ENCODE measurements around the gene TMED7. TPM values are rescaled to one million over a fixed set of nuclear protein-coding genes. Genes with fewer than 3 reads are reported as not detected.

Gene TMED7
- total RNA-seq, 1 donor from 2014 or later: 66.7 TPM

DNA sequence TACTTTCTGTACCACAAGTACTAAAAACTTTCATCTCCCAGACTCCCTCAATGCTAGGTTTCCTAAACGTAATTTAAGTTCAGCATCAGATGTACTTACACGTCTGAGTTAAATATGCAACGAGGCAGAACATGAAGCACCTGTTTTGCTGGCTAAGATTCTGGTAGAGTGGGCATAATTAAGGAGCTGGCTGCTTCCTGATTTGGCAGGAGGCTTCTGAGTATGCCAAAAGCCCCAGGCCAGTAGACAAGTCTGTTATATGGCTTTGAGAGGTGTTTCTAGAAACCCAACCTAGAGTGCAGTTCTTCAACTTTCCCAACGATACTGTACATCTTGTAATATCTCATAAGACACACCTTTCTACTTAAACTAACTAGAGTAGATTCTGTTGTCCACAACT, 37.2 kb downstream of the TMED7 start:
- intact Hi-C loops (cut with micrococcal nuclease): no loop called here
- no peak for DNase-seq
- ATAC-seq: peak; percentile 10

DNA sequence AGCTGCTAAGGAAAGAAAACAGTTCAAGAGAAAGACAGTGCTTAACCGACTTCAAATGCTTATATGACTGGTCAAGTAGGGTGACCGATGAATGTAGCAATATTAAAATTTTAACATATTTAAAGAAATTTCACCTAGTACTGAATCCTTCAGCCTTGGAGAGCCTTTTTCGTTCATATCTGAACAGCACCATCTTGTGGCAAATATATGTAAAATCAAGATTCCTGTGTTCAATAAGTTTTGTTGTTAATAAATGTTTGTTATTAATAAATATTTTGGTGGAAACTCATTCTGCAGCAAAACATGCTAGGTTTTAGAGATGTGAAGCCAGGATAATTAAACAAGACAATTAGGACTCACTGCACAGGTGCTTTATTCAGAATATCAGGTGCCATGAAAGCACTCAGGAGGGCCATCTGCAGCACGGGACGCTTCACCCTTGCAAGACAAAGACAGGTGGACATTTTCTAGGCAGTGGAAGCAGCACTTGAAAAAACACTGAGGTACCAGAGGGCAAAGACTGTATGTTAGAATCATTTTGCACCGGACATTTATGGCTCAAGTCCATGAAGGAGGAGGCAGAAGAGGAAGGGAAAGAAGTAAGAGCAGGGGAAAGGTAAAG, 39.2 kb downstream of the TMED7 start:
- ATAC-seq (peak; percentile 32), DNase-seq (no peak)
- intact Hi-C loops (cut with micrococcal nuclease): loop anchor here (2.0 kb wide), 1 partner anchor 278 kb away; no protein-coding TSS in a partner anchor

DNA sequence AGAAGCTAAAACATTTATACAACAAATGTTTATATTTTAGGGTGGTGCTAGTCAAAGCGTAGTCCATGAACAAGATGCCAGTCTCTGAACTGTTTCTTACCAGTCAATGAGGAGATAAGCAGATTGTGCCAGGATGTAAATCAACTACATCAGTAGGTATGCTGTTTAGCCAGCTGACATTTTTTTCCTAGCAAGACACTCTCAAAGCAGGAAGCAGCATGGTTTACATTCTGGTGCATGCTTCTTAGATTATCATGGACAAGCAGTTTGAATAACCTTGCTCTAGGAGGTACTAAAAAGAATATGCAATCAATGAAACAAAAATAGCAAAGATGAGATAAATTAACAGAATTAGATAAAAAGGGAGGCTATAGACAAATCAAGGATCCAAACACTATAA, 40.6 kb downstream of the TMED7 start:
- ATAC-seq (no peak), DNase-seq (no peak)
- intact Hi-C loops (cut with micrococcal nuclease): no loop called here

DNA sequence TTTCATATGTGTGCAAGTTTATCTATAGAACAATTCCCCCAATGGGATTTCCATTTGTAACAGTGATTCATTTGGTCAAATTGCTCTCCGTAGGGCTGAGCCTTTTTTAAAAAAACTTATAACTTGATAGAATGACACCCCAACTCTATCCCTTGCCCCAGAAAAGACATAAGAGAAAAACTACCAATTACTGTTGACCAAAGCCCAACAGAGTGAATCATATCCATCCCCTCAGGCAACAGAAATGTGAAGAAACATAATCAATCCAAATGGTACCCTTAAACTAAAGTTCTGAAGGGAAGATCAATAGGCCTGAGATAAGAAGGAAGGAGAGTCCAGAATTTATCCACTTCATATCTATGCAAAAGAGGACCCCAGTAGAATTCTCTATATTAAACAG, 41.3 kb downstream of the TMED7 start:
- intact Hi-C loops (cut with micrococcal nuclease): no loop called here
- no peak for ATAC-seq
- no peak for DNase-seq

DNA sequence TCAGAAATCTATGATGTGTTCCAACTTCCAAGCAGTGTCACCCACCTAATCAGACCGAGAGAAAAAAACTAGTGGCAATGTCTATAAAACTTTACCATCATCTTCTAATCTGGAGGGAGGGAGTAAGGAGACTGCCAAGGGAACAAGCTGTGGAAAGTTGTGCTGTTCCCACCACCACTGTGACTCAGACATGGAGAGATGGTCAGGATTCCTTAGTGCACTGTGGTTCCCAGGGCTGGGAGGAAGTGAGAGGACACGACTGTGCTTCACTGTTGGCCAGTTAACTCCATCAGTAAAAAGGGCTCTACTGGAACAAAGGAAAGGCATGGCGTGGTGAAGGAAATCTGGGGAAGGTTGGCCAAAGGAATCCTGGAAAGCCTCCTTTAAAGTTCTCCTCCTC, 42.4 kb downstream of the TMED7 start:
- ATAC-seq (peak; percentile 25), DNase-seq (no peak)
- intact Hi-C loops (cut with micrococcal nuclease): no loop called here

DNA sequence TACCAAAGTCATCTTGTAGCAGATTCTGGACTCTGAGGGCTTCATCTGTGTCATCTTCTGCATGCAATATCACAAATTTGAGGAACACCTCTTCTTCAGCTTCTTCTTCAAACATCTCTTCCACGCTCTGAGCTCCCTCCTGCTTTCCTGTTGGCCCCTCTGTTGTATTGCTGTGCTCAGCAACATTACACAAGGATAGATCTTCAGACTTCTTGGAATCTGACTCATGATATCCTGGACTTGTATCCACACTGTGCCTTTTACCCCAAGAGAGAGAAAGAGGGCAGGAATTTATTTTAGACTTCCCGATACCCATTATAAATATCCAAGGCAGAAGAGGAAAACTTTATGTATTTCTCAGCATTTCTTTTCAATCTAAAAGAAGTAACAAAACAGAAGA, 44.9 kb downstream of the TMED7 start:
- no peak for DNase-seq
- no peak for ATAC-seq
- intact Hi-C loops (cut with micrococcal nuclease): no loop called here

DNA sequence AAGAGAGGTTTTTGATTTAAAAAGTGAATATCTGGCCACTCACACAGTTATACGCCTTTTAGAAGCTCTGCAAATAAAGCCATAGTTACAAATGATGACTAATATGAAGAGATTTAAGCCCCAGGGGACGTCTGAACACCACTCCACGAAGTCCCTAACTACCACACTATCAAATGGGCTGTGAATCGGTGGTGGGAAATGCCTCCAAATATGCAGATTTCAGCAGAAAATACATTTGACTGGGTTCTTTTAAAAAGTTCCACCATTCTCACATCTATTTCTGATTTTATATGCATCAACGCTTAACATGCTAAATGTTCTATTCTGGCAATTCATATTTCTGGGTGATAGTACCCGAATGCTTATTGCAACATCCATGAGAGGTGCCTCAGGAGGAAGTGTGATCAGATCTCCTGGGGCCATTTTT, 46.1 kb downstream of the TMED7 start:
- DNase-seq (no peak), ATAC-seq (no peak)
- intact Hi-C loops (cut with micrococcal nuclease): no loop called here

DNA sequence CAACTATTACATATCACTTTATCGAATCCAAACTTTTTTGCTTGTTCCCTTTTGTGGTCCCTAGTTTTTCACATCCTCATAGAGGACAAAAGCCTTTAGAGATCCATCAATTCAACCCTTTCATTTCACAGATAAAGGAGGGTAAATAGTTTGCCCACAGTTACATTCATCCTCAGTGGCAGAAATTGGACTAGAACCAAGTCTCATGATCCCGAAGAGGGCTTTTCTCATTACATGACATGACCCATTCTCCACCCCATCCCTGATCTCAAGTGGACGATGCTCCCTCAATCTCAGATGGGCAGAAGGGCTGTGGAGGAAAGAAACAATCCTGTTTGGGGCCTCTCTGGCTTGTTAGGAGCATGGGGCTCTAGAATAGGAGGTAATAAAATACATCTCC, 46.6 kb downstream of the TMED7 start:
- ATAC-seq: no peak
- no peak for DNase-seq
- intact Hi-C loops (cut with micrococcal nuclease): no loop called here

DNA sequence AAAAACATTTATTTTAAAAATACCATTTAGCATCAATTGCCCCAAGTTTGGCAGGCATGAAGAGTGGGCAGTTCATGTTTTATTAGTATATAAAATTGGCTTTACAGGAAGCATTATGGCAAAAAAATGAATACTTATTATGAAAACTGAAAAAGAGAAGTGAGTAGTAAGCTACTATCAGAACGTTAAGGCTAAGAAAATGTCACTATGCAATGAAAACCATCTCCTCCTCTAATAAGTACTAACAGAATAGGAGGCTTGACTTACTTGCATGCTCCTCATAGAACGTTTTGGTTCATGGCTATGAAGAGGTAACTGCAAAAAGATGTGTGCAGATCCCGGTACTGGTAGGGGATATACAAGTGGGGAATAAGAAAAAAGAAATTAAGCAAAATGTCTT, 47.2 kb downstream of the TMED7 start:
- no peak for ATAC-seq

DNA sequence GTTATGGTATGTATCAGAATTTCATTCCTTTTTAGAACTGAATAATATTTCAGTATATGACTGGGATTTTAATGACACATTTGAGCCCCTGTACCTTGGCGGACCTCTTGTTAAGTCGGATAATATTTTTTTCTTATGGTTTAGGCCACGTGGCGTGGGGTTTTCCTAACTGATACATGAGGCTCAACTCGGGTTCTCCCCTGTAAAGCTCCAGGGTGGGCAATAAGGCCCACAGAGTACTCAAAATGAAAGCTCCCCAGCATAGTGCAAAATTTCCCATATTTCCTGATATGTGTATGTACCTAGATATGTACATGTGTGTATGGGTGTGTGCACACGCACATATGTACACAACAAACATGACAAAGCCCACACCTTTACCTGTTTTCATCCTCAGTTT, 48.1 kb downstream of the TMED7 start:
- intact Hi-C loops (cut with micrococcal nuclease): no loop called here
- DNase-seq: no peak
- ATAC-seq: no peak

More for the DNA sequence above, 47.2 kb downstream of the TMED7 start:
- intact Hi-C loops (cut with micrococcal nuclease): no loop called here
- DNase-seq: no peak

DNA sequence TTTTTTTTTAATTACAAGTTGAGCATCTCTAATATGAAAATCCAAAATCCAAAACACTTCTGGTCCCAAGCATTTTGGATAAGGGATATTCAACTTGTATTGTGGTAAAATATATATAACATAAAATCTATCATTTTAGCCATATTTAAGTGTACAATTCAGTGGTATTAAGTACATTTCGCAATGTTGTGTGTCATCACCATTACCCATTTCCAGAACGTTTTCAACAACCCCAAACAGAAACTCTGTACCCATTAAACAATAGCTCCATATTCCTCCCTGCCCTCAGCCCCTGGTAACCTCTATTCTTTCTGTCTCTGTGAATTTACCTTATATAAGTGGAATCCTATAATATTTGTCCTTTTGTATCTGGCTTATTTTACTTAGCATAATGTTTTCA, 48.5 kb downstream of the TMED7 start:
- DNase-seq (no peak), ATAC-seq (no peak)
- intact Hi-C loops (cut with micrococcal nuclease): no loop called here

DNA sequence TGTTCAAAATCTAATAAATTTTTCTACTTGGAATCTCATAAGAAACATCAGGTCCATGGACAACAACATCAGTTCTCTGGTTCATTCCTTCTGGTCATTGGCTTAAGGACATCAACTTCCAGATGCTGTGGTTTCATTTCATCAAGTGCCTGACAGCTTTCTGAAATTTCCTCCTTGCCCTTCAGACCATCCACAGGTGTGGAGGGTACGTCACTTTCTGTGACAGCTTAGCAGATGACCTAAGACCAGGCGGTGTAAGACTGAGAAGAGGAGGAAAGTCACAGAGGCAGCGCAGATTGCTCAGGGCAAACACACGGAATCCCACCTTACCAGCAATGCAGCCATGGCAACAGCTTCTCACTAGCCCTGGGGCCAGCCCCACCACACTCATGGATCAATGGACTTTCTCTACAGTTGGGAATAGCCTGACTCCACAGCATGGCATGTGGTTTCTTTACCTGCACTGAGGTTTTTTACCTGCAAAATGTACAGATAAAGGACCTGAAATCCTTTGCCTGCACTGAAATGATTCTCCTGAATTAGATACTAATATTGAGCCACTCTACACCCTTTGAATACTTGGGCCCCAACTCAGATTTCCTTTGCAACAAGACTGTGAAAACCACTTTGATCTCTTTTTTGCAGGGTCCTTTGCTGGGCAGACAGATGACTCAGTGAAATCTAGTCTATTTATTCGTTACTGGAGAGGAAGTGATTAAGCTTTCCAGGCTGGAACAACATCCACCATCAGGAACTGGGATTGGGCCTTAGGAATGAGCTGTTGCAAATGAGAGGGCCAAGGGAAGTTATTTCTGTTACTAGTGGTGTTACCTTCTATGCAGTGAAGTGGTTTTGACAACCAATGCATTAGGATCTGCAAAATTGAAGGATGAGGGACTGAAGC, 50.4 kb downstream of the TMED7 start:
- intact Hi-C loops (cut with micrococcal nuclease): no loop called here
- DNase-seq (no peak), ATAC-seq (no peak)

DNA sequence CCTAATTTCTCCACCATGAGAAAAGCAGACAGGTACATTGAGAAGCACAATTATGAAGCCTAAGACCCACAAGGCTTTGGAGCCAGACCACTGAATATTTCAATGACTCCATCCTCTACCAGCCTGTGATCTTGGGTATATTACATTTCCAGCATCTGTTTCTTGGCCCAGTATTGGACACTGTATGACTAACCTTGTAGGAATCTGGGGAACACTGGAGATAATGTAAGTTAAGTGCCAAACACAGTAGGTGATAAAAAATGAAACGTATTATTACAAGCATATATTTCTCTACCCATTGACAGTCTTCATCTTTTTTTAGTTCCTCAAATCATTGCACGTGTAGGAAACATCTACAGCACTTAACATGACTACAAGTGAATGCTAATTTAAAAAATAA, 52.7 kb downstream of the TMED7 start:
- intact Hi-C loops (cut with micrococcal nuclease): loop anchor here (5.0 kb wide), 1 partner anchor 196 kb away; no protein-coding TSS in a partner anchor
- no peak for ATAC-seq

DNA sequence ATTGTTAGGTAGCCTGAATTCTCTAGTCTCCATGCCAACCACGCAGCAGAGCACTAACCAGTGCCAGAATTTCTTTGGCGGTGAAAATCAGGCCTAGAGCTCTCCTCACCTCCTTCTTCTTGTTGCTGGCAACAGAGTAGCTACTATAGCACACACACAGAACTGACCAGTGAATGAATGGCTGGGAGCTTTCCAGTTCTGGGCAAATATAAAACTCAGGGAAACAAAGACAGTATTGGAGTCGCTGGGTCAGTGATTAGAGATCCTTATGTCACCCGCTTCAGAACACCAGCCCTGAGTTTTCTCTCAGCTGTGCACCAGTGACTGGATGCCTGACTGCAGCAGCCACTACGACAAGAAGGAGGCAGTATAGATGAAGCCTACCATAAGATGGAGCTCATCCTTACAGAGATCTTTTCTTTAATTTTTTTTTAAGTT, 54.4 kb downstream of the TMED7 start:
- peak; percentile 80 for ATAC-seq
- no peak for DNase-seq
- intact Hi-C loops (cut with micrococcal nuclease): loop anchor here (5.0 kb wide), 1 partner anchor 194 kb away; no protein-coding TSS in a partner anchor

More for the DNA sequence above, 52.7 kb downstream of the TMED7 start:
- DNase-seq: no peak

DNA sequence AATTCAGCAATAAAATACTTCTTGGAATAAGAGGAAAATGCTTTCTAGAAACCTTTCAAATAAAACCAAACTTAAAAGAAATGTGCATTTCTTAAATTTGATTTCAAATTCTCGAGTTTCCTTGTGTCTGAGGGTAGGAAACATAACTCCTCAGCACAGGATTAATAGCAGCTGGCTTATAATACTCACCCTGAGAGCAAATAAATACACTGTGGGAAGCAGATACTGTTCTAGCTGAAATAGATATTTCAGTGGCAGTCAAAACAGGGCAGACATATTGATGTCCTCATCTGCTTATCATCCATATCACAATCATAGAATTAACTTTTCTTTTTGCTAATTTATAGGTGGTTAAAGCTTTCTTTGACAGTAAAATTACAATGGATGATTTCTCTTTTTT, 57.2 kb downstream of the TMED7 start:
- DNase-seq (no peak), ATAC-seq (no peak)
- intact Hi-C loops (cut with micrococcal nuclease): no loop called here

DNA sequence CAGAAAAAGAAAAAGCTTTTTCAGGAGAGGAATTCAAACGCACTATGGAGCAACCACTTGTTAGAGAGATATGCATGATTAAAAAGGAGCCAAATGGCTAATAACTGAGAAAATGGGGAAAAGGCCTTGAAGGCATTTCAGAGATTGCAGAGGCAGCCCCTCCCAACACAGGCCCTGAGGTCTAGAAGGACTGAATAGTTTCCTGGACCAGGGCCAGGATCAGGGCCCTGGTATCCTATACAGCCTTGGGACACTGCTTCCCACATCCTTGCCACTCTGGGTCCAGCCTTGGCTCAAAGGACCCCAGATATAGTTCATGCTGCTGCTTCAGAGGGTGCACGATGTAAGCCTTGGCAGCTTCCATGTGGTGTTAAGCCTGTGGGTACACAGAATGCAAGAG, 60.6 kb downstream of the TMED7 start:
- ATAC-seq (peak; percentile 63), DNase-seq (no peak)
- intact Hi-C loops (cut with micrococcal nuclease): no loop called here

Other genes starting within 250 kb of the TMED7 start
- gene FEM1C, start 81.3 kb downstream of the TMED7 start, total RNA-seq: 43.1 TPM
- 3.0 TPM for gene TICAM2, start 23.6 kb downstream of the TMED7 start, total RNA-seq
- 5.4 TPM for gene CDO1, start 190.6 kb upstream of the TMED7 start, total RNA-seq
- 23.6 TPM for gene ATG12, start 215.5 kb upstream of the TMED7 start, total RNA-seq
- gene AP3S1, start 215.9 kb upstream of the TMED7 start, total RNA-seq: 50.9 TPM

Data from left ventricle myocardium superior (tissue), 1 donor.